Fibroblast of skin of left biceps (primary cell): ENCODE data around the gene FRMD4A.
A peak's percentile ranks its signal among the peaks of the same experiment; 100 is the strongest.
"Not testable (repeated sequence)": the region's sequence is repeated elsewhere in the genome, so short reads cannot be mapped to it uniquely, and the experiment has no call there.

Experiments used
- DNase-seq, 2 experiments: peaks; one replicate each; pipeline ENCODE4 v3.0.0-alpha.2; 2013; ENCODE audit warnings: low read depth in 2 of 2

The FRMD4A gene

GRCh38 chr10:14056610-14057332 lies 274.0 kb downstream of the FRMD4A start:
- peak; percentile 84 to 86 for DNase-seq

- no peak for DNase-seq
These were observed 277.8 kb downstream of the FRMD4A start for GRCh38 chr10:14052931-14053330.

GRCh38 chr10:14050598-14050997 lies 280.1 kb downstream of the FRMD4A start:
- DNase-seq = no peak

GRCh38 chr10:14048930-14049613 lies 281.7 kb downstream of the FRMD4A start:
- DNase-seq = no peak

GRCh38 chr10:14047431-14047830 lies 283.3 kb downstream of the FRMD4A start:
- no peak for DNase-seq

GRCh38 chr10:14042051-14042450 lies 288.7 kb downstream of the FRMD4A start:
- DNase-seq = not testable (repeated sequence)

GRCh38 chr10:14040787-14041631 lies 289.7 kb downstream of the FRMD4A start:
- no peak for DNase-seq

GRCh38 chr10:14039968-14040668 lies 290.6 kb downstream of the FRMD4A start:
- peak; percentile 77 to 79 for DNase-seq

GRCh38 chr10:14036233-14036632 lies 294.5 kb downstream of the FRMD4A start:
- DNase-seq = no peak

GRCh38 chr10:14035506-14035905 lies 295.2 kb downstream of the FRMD4A start:
- DNase-seq = no peak

GRCh38 chr10:14032406-14032998 lies 298.2 kb downstream of the FRMD4A start:
- no peak for DNase-seq

GRCh38 chr10:14026325-14026724 lies 304.4 kb downstream of the FRMD4A start:
- no peak for DNase-seq

- DNase-seq = no peak
These were observed 305.2 kb downstream of the FRMD4A start for GRCh38 chr10:14025283-14026189.

GRCh38 chr10:14024329-14025202 lies 306.2 kb downstream of the FRMD4A start:
- DNase-seq = no peak

GRCh38 chr10:14023673-14024328 lies 306.9 kb downstream of the FRMD4A start:
- no peak for DNase-seq

GRCh38 chr10:14022954-14023672 lies 307.6 kb downstream of the FRMD4A start:
- DNase-seq = no peak

- DNase-seq = no peak
These were observed 308.7 kb downstream of the FRMD4A start for GRCh38 chr10:14022052-14022451.

GRCh38 chr10:14020037-14020664 lies 310.6 kb downstream of the FRMD4A start:
- no peak for DNase-seq
